Measurements from ENCODE around the gene CRB2. TPM values are rescaled to one million over a fixed set of nuclear protein-coding genes. Genes with fewer than 3 reads are reported as not detected.

The CRB2 gene
- total RNA-seq, 3 donors from 2014 or later, result 0.47 to 3.7 (median 1.1) TPM

- no peaks in the 10 kb centered on the region for H3K36me3 ChIP-seq (ENCODE audit: low read depth)
- no peak for ATAC-seq
- no peak for TF ChIP-seq CTCF (IDR thresholded peaks at IDR 0.05)
- H3K4me3 ChIP-seq, result no peak overlapping the region
- no peak for DNase-seq
- H3K4me1 ChIP-seq (ENCODE audit: low read depth), result peaks cover 39% of the 10 kb centered on the region
- intact Hi-C loops (cut with DNase I, micrococcal nuclease), result no loop called here
- H3K9me3 ChIP-seq, result no peaks in the 10 kb centered on the region
These were observed 17.9 kb downstream of the CRB2 start for GRCh38 chr9:123373946-123374345.

GRCh38 chr9:123375469-123376132 is 19.6 kb downstream of the CRB2 start:
- ATAC-seq (peak; percentile 76), DNase-seq (peak; percentile 84 to 90 (median 85))
- Histone ChIP-seq H3K9me3 (no peaks in the 10 kb centered on the region), H3K36me3 (ENCODE audit: low read depth) (no peaks in the 10 kb centered on the region), H3K4me1 (ENCODE audit: low read depth) (peaks cover 39% of the 10 kb centered on the region), H3K4me3 (no peak overlapping the region)
- intact Hi-C loops (cut with DNase I, micrococcal nuclease), result no loop called here
- no peak for TF ChIP-seq CTCF (IDR thresholded peaks at IDR 0.05)

- peak in 2 of 3 donors; percentile 40 to 58 for DNase-seq
- no peak for TF ChIP-seq CTCF (IDR thresholded peaks at IDR 0.05)
- intact Hi-C loops (cut with DNase I, micrococcal nuclease), result no loop called here
- ATAC-seq, result peak; percentile 36
- Histone ChIP-seq H3K4me3 (no peak overlapping the region), H3K4me1 (ENCODE audit: low read depth) (peaks cover 39% of the 10 kb centered on the region), H3K9me3 (no peaks in the 10 kb centered on the region), H3K36me3 (ENCODE audit: low read depth) (no peaks in the 10 kb centered on the region)
These were observed 20.4 kb downstream of the CRB2 start for GRCh38 chr9:123376218-123377071.

- H3K4me3 ChIP-seq, result no peak overlapping the region
- intact Hi-C loops (cut with DNase I, micrococcal nuclease), result no loop called here
- H3K4me1 ChIP-seq (ENCODE audit: low read depth), result peaks cover 39% of the 10 kb centered on the region
- DNase-seq (peak; percentile 84 to 90 (median 85)), ATAC-seq (peak; percentile 84)
- TF ChIP-seq CTCF (IDR thresholded peaks at IDR 0.05), result no peak
- no peaks in the 10 kb centered on the region for H3K36me3 ChIP-seq (ENCODE audit: low read depth)
- no peaks in the 10 kb centered on the region for H3K9me3 ChIP-seq
These were observed 21.4 kb downstream of the CRB2 start for GRCh38 chr9:123377211-123377971.

GRCh38 chr9:123378025-123378424 is 22.0 kb downstream of the CRB2 start:
- Histone ChIP-seq H3K9me3 (no peaks in the 10 kb centered on the region), H3K36me3 (ENCODE audit: low read depth) (no peaks in the 10 kb centered on the region), H3K4me3 (no peak overlapping the region), H3K4me1 (ENCODE audit: low read depth) (peaks cover 39% of the 10 kb centered on the region)
- no peak for ATAC-seq
- no peak for TF ChIP-seq CTCF (IDR thresholded peaks at IDR 0.05)
- intact Hi-C loops (cut with DNase I, micrococcal nuclease), result no loop called here
- peak; percentile 44 to 50 (median 46) for DNase-seq

Measured in mucosa of descending colon (tissue), 3 donors.